Prostate gland (tissue), 2 donors: ENCODE data around the gene TANGO6. TPM values are rescaled to one million over a fixed set of nuclear protein-coding genes. Genes with fewer than 3 reads are reported as not detected.

Experiments used
- DNase-seq: peaks from one replicate; pipeline ENCODE4 v3.0.0-alpha.2; 2019; ENCODE audit warnings: low spot score
- H3K27ac ChIP-seq, 2 donors: fragments of 200-600 bp; sonication (generic); 2 replicates each; pipeline ENCODE4 v1.5.1; 2017 to 2019
- H3K27me3 ChIP-seq: fragments of 200-600 bp; sonication (generic); replicated peaks from 2 replicates; pipeline ENCODE4 v1.5.1; 2019; ENCODE audit not compliant: insufficient read depth
- H3K36me3 ChIP-seq, 2 donors: fragments of 200-600 bp; sonication (generic); 1 replicate in 1 of 2; 2 replicates in 1 of 2; pipeline versions ENCODE4 v1.5.1 to v1.8.1; 2017 to 2019
- H3K4me1 ChIP-seq: fragments of 200-600 bp; sonication (generic); replicated peaks from 2 replicates; pipeline ENCODE4 v1.5.1; 2019
- H3K4me3 ChIP-seq, 2 donors: fragments of 200-600 bp; sonication (generic); 2 replicates each; pipeline ENCODE4 v1.5.1; 2017 to 2019
- H3K9me3 ChIP-seq: fragments of 200-600 bp; sonication (generic); 2 replicates; pipeline ENCODE4 v1.5.1; 2017
- CTCF ChIP-seq, 4 experiments: fragments of 200-600 bp in 2 of 4; fragments of 450-650 bp in 2 of 4; sonication (generic) in 2 of 4; IDR thresholded peaks; 1 replicate in 3 of 4; 2 replicates in 1 of 4; pipeline ENCODE4 v1.5.1; 2016 to 2019; ENCODE audit warnings: antibody characterized with exemption in 4 of 4, mild to moderate bottlenecking in 2 of 4, moderate library complexity in 2 of 4
- POLR2A ChIP-seq: fragments of 450-650 bp; IDR thresholded peaks from one replicate; pipeline ENCODE4 v1.6.1; 2016; ENCODE audit warnings: antibody characterized with exemption, mild to moderate bottlenecking
- POLR2AphosphoS5 ChIP-seq: sonication (generic); formaldehyde crosslinking; IDR thresholded peaks from one replicate; pipeline ENCODE4 v1.6.1; 2017; ENCODE audit warnings: antibody characterized with exemption
- WGBS: methylation state at CpG from one replicate; pipeline ENCODE4 v1.1.5; 2018; 5-methylcytosine and 5-hydroxymethylcytosine counted together
- intact Hi-C: fragments of 100-400 bp; cut with DNase I; formaldehyde crosslinking; loops from one replicate; pipeline ENCODE4 v1.14.2; 2022
- total RNA-seq, 2 donors: library from RNA; depleted of rRNA; stranded (reverse); fragments of >200 nt; gene quantifications; one replicate each; pipeline ENCODE4 v1.1.0, GENCODE V29; 2016

Gene TANGO6
- total RNA-seq, 2 donors from 2014 or later: 13.1 to 28.6 TPM

DNA sequence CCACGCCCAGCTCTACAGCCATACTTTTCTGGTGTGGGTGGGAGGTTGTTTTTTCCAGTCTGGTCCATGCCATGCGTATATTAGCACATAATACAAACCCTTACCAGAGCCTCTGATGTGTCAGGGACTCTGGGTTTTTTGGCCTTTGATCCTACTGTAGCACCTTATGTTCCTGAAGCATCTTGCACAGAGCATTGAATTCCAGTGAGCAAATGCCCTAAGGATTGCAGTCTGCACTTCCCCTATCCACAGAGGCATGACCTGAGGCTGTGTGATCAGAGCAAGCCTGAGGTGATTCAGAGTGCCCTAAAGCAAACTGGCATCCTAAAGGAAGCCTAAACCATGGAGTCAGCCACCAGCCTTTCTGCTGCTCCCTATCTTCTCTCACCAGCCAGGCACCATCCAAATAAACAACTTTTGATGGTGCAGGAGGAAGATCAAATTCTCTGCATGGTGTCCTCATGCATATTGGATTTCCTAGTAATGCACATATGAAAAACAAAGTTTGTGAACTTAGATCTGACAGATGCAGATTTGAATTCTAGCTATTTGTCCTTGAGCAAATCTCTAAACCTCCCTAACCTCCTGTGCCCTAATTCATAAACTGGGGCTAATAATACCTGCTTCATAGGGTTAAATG is 220.9 kb downstream of the TANGO6 start:
- DNase-seq: no peak
- TF ChIP-seq POLR2A: no peak
- no peak for TF ChIP-seq CTCF (IDR thresholded peaks at IDR 0.05)
- TF ChIP-seq POLR2AphosphoS5: no peak
- Histone ChIP-seq H3K9me3 (no peaks in the 10 kb centered on the region), H3K27me3 (no peaks in the 10 kb centered on the region), H3K27ac (no peak overlapping the region), H3K4me1 (no peaks in the 10 kb centered on the region), H3K4me3 (no peak overlapping the region), H3K36me3 (no peaks in the 10 kb centered on the region)
- intact Hi-C loops: no loop called here
- 100% methylated on average over 2 of the region's 2 CpGs for WGBS

DNA sequence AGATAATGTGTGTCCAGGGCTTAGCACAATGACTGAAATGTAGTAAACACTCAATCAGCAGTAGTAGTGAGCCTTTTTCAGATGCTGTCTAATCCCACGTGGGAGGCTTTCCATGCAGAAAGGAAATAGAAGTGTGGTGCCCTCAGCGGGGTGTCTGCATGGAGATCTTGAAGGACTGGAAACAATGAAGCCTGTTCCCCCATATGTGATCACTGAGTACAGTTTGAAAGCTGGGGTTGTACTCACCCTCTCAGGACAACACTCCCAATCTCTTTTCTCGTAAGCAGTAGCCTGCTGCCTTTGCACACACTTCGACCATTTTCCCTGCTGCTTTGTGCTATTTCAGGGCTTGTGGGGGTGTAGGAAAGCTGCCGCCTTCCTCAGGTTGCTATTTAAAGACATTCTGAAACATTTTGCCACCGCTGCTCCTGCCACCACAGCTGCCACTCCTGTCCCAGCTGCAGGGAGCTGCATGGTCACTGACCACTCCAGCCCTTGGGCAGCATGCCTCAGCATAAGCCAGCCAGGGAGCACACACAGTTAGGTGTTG is 221.5 kb downstream of the TANGO6 start:
- no peaks in the 10 kb centered on the region for H3K36me3 ChIP-seq
- H3K4me1 ChIP-seq: no peaks in the 10 kb centered on the region
- intact Hi-C loops: no loop called here
- no peak for DNase-seq
- 78% methylated on average over 6 of the region's 6 CpGs for WGBS
- TF ChIP-seq POLR2AphosphoS5: no peak
- TF ChIP-seq CTCF (IDR thresholded peaks at IDR 0.05): no peak
- TF ChIP-seq POLR2A: no peak
- H3K27ac ChIP-seq: no peak overlapping the region
- H3K4me3 ChIP-seq: no peak overlapping the region
- no peaks in the 10 kb centered on the region for H3K9me3 ChIP-seq
- no peaks in the 10 kb centered on the region for H3K27me3 ChIP-seq

GRCh38 chr16:69069504-69069903 is 226.2 kb downstream of the TANGO6 start:
- Histone ChIP-seq H3K27me3 (no peaks in the 10 kb centered on the region), H3K4me3 (no peak overlapping the region), H3K4me1 (no peaks in the 10 kb centered on the region), H3K9me3 (no peaks in the 10 kb centered on the region), H3K36me3 (no peaks in the 10 kb centered on the region), H3K27ac (no peak overlapping the region)
- no peak for DNase-seq
- TF ChIP-seq CTCF (IDR thresholded peaks at IDR 0.05) (no peak), POLR2A (no peak), POLR2AphosphoS5 (no peak)
- 93% methylated on average over 5 of the region's 5 CpGs for WGBS
- intact Hi-C loops: no loop called here

DNA sequence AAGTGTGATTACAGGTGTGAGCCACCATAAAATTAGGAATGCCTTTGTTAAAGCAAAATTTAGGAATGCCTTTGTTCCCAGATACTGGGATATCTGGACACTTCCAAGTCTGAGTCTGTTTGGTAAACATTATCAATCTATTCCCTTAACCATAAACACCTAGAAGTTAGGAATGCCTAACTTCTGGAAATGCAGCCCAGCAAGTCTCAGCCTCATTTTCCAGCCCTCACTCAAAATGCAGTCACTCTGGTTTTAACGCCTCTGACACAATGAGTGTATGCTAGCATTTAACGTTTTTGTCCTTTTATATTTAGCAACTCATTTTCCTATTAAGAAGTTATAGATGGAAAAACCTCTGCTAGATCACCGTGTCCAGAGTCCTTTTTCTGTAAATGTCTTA is 227.7 kb downstream of the TANGO6 start:
- H3K4me1 ChIP-seq: no peaks in the 10 kb centered on the region
- no peaks in the 10 kb centered on the region for H3K36me3 ChIP-seq
- no peak for TF ChIP-seq POLR2AphosphoS5
- no peak for TF ChIP-seq POLR2A
- TF ChIP-seq CTCF (IDR thresholded peaks at IDR 0.05): no peak
- no peak overlapping the region for H3K4me3 ChIP-seq
- no peaks in the 10 kb centered on the region for H3K27me3 ChIP-seq
- H3K9me3 ChIP-seq: no peaks in the 10 kb centered on the region
- intact Hi-C loops: no loop called here
- DNase-seq: no peak
- no peak overlapping the region for H3K27ac ChIP-seq
- 65% methylated on average over 3 of the region's 3 CpGs for WGBS

DNA sequence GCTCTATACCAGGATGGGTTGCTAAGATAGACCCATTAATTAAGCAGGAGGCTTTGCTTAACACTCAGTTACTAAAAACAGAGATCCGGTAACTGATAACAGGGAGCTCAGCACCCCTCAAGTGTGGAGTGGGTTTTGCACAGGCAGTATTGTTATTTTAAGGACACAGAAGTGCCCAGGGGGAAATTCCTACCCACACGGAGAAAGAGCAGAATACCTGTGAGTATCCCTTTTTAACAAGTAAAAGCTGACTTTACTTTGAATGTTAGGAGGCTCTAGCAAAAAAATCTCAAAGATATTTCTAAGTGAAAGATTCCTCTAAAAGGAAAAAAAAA is 229.3 kb downstream of the TANGO6 start:
- intact Hi-C loops: no loop called here
- Histone ChIP-seq H3K27ac (no peak overlapping the region), H3K9me3 (no peaks in the 10 kb centered on the region), H3K4me1 (no peaks in the 10 kb centered on the region), H3K27me3 (no peaks in the 10 kb centered on the region), H3K36me3 (no peaks in the 10 kb centered on the region), H3K4me3 (no peak overlapping the region)
- TF ChIP-seq CTCF (IDR thresholded peaks at IDR 0.05) (no peak), POLR2A (no peak), POLR2AphosphoS5 (no peak)
- WGBS: 65% methylated on average over 2 of the region's 2 CpGs
- no peak for DNase-seq
